Measurements from ENCODE around the gene PTPRC. TPM values are rescaled to one million over a fixed set of nuclear protein-coding genes. Genes with fewer than 3 reads are reported as not detected.

The PTPRC gene
- total RNA-seq, 1 experiment from 2014 or later, result 0.11 TPM

- Histone ChIP-seq H3K9ac (ENCODE audit: low read length) (peak overlapping the region; percentile 88), H3K9me2 (replicated peaks; ENCODE audit: low read length) (no peaks in the 10 kb centered on the region), H3F3A (ENCODE audit: low read length, unreplicated experiment) (peaks cover 4% of the 10 kb centered on the region), H3K4me1 (ENCODE audit: insufficient read depth, low read length) (peaks cover 35% of the 10 kb centered on the region), H3K4me3 (ENCODE audit: low read length) (peak overlapping the region; percentile 20; the same call in 1 of the 2 replicates), H3K4me2 (ENCODE audit: low read length) (peak overlapping the region; percentile 75), H3K27me3 (ENCODE audit: low read length) (no peaks in the 10 kb centered on the region), H3K9me3 (ENCODE audit: low read length) (no peaks in the 10 kb centered on the region), H2AFZ (ENCODE audit: low read length) (no peak overlapping the region), H3K79me2 (ENCODE audit: low read length) (no peaks in the 10 kb centered on the region), H3K36me3 (ENCODE audit: low read depth, low read length) (no peaks in the 10 kb centered on the region), H3K27ac (ENCODE audit: low read length) (peak overlapping the region; percentile 99), H4K20me1 (ENCODE audit: low read length) (no peaks in the 10 kb centered on the region)
- BruUV-seq (replicated peaks), result no TSS peak
- intact Hi-C loops (cut with micrococcal nuclease), result loop anchor here (1.0 to 5.0 kb wide), 3 partner anchors 12 to 130 kb away; no protein-coding TSS in a partner anchor
- DNase-seq, result peak; percentile 97
- ChIA-PET CTCF (no interaction called here), POLR2A (ENCODE audit: unreplicated experiment) (no interaction called here)
- TF ChIP-seq, protein P1, sequence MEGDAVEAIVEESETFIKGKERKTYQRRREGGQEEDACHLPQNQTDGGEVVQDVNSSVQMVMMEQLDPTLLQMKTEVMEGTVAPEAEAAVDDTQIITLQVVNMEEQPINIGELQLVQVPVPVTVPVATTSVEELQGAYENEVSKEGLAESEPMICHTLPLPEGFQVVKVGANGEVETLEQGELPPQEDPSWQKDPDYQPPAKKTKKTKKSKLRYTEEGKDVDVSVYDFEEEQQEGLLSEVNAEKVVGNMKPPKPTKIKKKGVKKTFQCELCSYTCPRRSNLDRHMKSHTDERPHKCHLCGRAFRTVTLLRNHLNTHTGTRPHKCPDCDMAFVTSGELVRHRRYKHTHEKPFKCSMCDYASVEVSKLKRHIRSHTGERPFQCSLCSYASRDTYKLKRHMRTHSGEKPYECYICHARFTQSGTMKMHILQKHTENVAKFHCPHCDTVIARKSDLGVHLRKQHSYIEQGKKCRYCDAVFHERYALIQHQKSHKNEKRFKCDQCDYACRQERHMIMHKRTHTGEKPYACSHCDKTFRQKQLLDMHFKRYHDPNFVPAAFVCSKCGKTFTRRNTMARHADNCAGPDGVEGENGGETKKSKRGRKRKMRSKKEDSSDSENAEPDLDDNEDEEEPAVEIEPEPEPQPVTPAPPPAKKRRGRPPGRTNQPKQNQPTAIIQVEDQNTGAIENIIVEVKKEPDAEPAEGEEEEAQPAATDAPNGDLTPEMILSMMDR (conservative IDR thresholded peaks at IDR 0.05; ENCODE audit: low read depth, low read length), result no peak
- TF ChIP-seq EZH2 (IDR thresholded peaks at IDR 0.05; ENCODE audit: low read length, unreplicated experiment), result no peak
- TF ChIP-seq EZH2phosphoT487 (IDR thresholded peaks at IDR 0.05; ENCODE audit: borderline replicate concordance, low read length), result no peak
- peak; percentile 85 for ATAC-seq
These were observed 18.8 kb downstream of the PTPRC start for GRCh38 chr1:198657550-198658064.

GRCh38 chr1:198660341-198661261 lies 21.8 kb downstream of the PTPRC start:
- no TSS peak for BruUV-seq (replicated peaks)
- Histone ChIP-seq H3K27me3 (ENCODE audit: low read length) (no peaks in the 10 kb centered on the region), H3K27ac (ENCODE audit: low read length) (no peak overlapping the region), H3F3A (ENCODE audit: low read length, unreplicated experiment) (peaks cover 4% of the 10 kb centered on the region), H3K9me3 (ENCODE audit: low read length) (no peaks in the 10 kb centered on the region), H2AFZ (ENCODE audit: low read length) (no peak overlapping the region), H3K4me3 (ENCODE audit: low read length) (no peak overlapping the region), H3K4me2 (ENCODE audit: low read length) (no peak overlapping the region), H3K79me2 (ENCODE audit: low read length) (no peaks in the 10 kb centered on the region), H3K36me3 (ENCODE audit: low read depth, low read length) (no peaks in the 10 kb centered on the region), H4K20me1 (ENCODE audit: low read length) (no peaks in the 10 kb centered on the region), H3K9ac (ENCODE audit: low read length) (no peak overlapping the region), H3K9me2 (replicated peaks; ENCODE audit: low read length) (no peaks in the 10 kb centered on the region), H3K4me1 (ENCODE audit: insufficient read depth, low read length) (peaks cover 28% of the 10 kb centered on the region)
- no peak for ATAC-seq
- TF ChIP-seq EZH2phosphoT487 (IDR thresholded peaks at IDR 0.05; ENCODE audit: borderline replicate concordance, low read length), result no peak
- no peak for TF ChIP-seq EZH2 (IDR thresholded peaks at IDR 0.05; ENCODE audit: low read length, unreplicated experiment)
- TF ChIP-seq, protein P1 (conservative IDR thresholded peaks at IDR 0.05; ENCODE audit: low read depth, low read length), result no peak
- intact Hi-C loops (cut with micrococcal nuclease), result no loop called here
- no peak for DNase-seq
- ChIA-PET POLR2A (ENCODE audit: unreplicated experiment) (no interaction called here), CTCF (no interaction called here)

DNA sequence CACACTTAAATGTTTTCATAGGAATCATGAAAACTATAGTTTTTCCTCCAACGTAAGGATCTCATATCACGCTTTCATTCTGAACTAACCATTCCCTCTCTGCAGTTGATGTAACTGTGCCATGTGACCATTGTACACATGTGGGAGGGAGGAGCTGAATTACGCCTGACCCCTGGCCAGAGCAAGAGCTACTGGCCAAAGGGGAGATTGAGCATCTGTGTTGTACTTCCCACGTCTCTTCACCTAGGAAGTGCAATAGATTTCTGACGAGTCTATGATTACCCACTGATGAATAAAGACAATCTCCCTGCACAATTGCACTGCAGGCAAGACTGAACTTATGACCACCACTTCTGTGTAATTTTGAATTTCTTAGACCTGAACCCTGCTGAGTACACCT lies 24.0 kb downstream of the PTPRC start:
- Histone ChIP-seq H3K79me2 (ENCODE audit: low read length) (no peaks in the 10 kb centered on the region), H3K4me1 (ENCODE audit: insufficient read depth, low read length) (peaks cover 27% of the 10 kb centered on the region), H3K9me2 (replicated peaks; ENCODE audit: low read length) (no peaks in the 10 kb centered on the region), H3K4me3 (ENCODE audit: low read length) (no peak overlapping the region), H3F3A (ENCODE audit: low read length, unreplicated experiment) (no peaks in the 10 kb centered on the region), H3K27me3 (ENCODE audit: low read length) (no peaks in the 10 kb centered on the region), H2AFZ (ENCODE audit: low read length) (no peak overlapping the region), H3K9me3 (ENCODE audit: low read length) (no peaks in the 10 kb centered on the region), H3K27ac (ENCODE audit: low read length) (no peak overlapping the region), H4K20me1 (ENCODE audit: low read length) (no peaks in the 10 kb centered on the region), H3K9ac (ENCODE audit: low read length) (no peak overlapping the region), H3K4me2 (ENCODE audit: low read length) (no peak overlapping the region), H3K36me3 (ENCODE audit: low read depth, low read length) (no peaks in the 10 kb centered on the region)
- no peak for DNase-seq
- POLR2A ChIA-PET (ENCODE audit: unreplicated experiment), result no interaction called here
- TF ChIP-seq, protein P1 (conservative IDR thresholded peaks at IDR 0.05; ENCODE audit: low read depth, low read length), result no peak
- no peak for TF ChIP-seq EZH2 (IDR thresholded peaks at IDR 0.05; ENCODE audit: low read length, unreplicated experiment)
- TF ChIP-seq EZH2phosphoT487 (IDR thresholded peaks at IDR 0.05; ENCODE audit: borderline replicate concordance, low read length), result no peak
- no TSS peak for BruUV-seq (replicated peaks)
- intact Hi-C loops (cut with micrococcal nuclease), result no loop called here
- CTCF ChIA-PET, result no interaction called here
- ATAC-seq, result no peak
